ENCODE data around the gene EEA1.

EEA1 gene

GRCh38 chr12:92933606-92934005 is 4.5 kb upstream of the EEA1 start:
- DNase-seq: no peak

- no peak for DNase-seq
Measured at GRCh38 chr12:92930421-92930820, 1.3 kb upstream of the EEA1 start.

- DNase-seq: no peak
Measured at GRCh38 chr12:92929983-92930382, 888 bp upstream of the EEA1 start.

GRCh38 chr12:92928421-92928961 is 604 bp downstream of the EEA1 start:
- DNase-seq: no peak

DNA sequence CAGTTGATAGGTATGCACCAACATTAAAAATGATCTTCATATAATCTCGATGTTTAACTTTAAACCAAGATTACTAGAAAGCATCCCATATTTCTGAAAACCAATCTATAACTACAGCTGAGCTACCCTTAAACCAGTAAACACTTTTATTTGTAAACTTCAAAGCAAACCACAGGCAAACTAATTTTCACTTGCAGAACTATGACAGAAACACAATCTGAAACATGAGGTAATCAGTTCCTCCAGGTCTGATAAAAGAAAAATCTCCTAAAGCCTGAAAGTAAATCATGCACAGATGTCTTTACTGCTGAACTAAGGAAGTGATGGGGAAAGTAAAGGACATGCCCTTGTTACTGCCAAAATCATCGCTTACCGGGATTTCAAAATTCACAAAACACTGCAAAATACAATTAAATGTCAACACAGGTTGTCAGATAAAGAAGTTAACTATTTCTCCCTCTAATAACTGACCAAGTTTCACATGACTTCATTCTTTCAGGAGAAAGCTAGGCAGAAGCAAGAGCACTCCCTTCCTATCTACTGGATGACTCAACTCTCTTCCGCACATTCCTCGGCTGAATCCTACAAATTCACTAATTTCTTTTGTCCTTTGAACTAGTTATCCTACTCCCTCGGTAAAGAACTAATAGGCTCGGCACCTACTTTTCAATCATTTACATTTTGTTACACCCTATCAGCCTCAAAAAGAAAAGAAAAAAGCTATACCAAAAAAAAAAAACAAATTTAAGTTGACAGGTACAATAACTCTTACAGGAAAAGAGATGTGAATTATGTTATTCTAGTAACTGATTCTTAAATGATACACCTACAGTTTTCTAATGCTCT is 1.4 kb downstream of the EEA1 start:
- no peak for DNase-seq

- DNase-seq: no peak
Measured at GRCh38 chr12:92927055-92927435, 2.0 kb downstream of the EEA1 start.

- DNase-seq: no peak
Measured at GRCh38 chr12:92926549-92926948, 2.5 kb downstream of the EEA1 start.

DNA sequence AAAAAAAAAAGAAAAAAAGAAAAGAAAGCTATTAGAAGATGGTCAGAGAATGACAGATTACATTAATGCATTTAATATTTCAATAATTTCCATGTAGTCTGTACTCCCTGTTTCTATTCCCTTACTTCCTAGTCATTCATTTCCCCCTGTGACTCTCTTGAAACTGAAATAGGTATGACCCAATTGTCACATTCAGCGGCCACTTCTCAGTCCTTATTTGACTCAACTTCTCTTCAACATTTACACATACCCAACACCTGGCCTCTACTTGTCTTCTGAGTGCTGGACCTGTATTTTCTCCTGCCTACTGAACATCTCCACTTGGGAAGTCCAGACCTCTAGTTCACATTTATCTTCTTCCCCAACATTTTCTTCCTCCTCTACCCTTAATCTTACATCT is 7.2 kb downstream of the EEA1 start:
- DNase-seq: no peak

GRCh38 chr12:92915365-92915764 is 13.7 kb downstream of the EEA1 start:
- DNase-seq: no peak

DNA sequence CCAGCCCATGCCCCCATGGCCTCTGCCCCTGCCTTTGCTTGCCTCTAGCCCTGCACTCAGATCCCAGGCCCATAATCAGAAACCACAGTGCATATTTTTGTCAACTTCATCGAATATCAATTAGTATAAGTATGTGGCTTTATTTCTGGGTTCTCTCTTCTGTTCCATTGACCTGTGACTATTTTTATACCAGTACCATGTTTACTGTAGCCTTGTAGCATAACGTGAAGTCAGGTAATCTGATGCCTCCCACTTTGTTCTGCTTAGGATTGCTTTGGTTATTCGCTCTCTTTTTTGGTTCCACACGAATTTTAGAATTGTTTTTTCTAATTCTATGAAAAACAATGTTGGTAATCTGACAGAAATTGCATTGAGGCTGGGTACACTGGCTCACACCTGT is 14.9 kb downstream of the EEA1 start:
- no peak for DNase-seq

DNA sequence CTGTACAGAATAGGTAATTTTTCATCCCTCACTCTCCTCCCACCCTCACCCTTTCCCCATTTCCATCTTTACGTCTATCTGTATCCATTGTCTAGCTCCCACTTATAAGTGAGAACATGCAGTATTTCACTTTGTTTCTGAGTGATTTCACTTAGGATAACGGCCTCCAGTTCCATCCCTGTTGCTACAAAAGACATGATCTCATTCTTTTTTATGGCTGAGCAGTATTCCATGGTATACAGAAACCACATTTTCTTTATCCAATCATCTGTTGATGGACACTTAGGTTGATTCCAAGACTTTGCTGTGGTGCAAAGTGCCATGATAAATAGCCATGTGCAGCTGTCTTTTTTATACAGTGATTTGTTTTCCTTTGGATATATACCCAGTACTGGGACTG is 16.4 kb downstream of the EEA1 start:
- no peak for DNase-seq

DNA sequence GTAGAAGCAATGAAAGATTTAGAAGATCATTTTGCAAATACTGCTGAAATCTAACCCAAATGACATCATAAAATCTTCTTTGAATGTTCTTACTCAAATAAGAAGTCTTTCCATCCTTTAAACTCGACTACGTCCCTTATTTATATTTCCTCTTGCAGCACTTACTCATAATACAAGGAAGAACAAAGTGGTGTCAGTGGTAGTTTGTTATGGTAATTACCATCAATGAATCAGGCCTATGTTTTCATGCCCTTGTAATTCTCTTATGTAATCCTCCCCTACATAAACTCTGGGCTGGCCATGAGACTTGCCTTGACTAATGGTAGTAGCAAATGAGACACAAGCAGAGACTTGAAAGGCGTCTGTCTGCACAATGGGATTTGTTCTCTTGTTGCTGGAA is 17.0 kb downstream of the EEA1 start:
- no peak for DNase-seq

GRCh38 chr12:92911339-92911738 is 17.8 kb downstream of the EEA1 start:
- no peak for DNase-seq

- no peak for DNase-seq
Measured at GRCh38 chr12:92908108-92908507, 21.0 kb downstream of the EEA1 start.

DNA sequence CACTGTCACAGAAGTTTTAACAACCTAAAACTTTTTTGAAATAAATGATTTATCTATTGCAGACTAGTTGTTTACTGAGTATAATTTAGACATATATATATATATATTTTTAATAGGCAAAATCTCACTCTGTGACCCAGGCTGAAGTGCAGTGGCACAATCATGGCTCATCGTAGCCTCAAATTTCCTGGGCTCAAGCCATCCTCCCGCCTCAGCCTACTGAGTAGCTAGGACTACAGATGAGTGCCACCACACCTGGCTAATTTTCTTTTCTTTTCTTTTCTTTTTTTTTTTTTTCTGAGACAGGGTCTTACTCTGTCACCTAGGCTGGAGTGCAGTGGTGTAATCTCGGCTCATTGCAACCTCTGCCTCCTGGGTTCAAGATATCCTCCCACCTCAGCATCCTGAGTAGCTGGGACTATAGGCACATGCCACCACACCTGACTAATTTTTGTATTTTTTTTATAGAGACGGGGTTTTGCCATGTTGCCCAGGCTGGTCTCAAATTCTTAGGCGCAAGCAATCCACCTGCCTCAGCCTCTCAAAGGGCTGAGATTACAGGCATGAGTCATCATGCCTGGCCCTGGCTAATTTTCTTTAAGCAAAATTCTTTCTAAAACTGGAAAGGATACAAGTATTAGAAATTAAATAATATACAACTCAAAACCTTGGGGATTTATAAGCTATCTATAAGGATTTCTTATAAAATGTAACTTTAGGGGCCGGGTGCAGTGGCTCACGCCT is 23.1 kb downstream of the EEA1 start:
- DNase-seq: no peak

- no peak for DNase-seq
Measured at GRCh38 chr12:92905258-92905810, 23.8 kb downstream of the EEA1 start.

DNA sequence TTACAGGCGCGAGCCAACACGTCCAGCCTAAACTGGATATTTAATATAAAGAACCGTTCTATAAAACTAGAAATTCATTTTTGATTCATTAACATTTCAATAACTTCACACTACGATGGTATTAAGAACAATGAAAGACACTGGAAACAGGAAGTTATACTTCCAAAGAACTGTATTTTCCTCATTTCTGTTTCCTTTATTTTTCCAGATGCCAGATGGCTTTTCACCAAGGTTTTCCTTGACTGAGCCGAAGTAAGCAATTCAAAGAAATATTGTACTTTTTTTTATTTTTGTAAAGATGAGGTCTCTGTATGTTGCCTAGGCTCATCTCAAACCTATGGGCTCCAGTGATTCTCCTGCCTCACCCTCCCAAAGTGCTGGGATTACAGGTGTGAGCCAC is 28.2 kb downstream of the EEA1 start:
- DNase-seq: no peak

- no peak for DNase-seq
Measured at GRCh38 chr12:92899386-92900001, 29.6 kb downstream of the EEA1 start.

DNA sequence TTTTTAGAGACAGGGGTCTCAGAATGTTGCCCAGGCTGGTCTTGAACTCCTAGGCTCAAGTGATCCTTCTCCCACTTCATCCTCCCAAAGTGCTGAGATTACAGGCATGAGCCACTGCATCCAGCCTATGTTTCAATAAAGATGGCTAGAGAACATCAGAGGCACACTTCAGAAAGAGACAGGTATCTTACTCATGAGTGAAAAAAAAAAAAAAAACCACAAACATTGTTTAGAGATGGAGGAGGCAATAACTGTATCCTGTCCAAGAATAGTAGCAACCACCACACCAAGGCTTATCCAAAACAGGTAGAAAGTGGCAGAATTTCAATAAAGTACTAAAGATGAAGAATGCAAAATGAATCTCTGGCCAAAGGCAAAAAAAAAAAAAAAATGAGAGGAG is 30.3 kb downstream of the EEA1 start:
- DNase-seq: no peak

DNA sequence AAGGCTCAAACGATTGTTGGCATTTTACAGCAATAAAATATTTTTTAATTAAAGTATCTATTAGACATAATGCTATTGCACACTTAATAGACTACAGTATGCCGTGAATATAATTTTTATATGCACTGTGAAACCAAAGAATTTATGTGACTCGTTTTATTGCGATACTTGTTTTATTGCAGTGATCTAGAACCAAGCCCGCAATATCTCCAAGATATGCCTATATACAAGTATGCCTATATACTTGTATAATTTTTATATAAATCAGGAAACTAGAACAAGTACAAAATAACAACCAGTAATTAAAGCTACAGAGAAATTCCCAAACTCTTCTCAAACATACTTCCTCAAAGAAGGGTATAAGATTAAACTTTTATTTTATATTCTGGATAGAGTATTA is 31.3 kb downstream of the EEA1 start:
- DNase-seq: no peak

DNA sequence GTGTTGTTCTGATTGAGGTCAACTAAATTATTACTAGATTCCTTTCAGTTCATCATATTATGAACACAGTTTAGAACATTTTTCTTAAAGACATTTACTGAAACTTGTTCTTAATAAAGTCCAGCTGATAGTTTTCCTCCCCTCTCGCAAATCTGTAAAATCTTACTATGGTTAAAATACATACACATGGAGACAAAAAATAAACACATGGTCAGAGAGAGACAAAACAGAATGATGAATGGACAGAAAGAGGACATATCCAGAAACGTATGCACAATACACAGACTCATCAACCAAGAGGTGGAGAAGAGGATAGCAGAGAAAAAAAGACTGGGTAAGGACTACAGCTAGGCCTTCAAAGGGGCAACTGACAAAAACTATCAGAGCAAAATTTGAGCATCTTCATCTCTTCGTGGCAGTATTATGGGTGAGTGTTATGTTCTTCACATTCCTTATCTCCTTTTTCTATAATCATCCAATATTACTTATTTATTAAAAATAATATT is 38.4 kb downstream of the EEA1 start:
- no peak for DNase-seq

DNA sequence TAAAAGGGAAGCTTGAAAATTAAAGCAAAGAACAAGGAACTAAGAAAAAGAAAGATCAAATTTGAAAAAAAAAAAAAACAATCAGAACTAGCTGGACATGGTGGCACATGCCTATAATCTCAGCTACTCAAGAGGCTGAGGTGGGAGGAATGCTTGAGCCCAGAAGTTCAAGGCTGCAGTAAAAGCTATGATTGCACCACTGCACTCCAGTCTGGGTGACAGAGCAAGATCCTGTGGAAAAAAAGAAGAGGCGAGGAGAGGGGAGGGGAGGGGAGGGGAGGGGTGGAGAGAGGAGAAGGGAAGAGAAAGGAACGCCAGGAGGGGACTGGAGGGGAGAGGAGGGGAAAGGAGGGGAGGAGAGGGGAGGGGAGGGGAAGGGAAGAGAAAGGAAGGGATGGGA is 43.0 kb downstream of the EEA1 start:
- no peak for DNase-seq

DNA sequence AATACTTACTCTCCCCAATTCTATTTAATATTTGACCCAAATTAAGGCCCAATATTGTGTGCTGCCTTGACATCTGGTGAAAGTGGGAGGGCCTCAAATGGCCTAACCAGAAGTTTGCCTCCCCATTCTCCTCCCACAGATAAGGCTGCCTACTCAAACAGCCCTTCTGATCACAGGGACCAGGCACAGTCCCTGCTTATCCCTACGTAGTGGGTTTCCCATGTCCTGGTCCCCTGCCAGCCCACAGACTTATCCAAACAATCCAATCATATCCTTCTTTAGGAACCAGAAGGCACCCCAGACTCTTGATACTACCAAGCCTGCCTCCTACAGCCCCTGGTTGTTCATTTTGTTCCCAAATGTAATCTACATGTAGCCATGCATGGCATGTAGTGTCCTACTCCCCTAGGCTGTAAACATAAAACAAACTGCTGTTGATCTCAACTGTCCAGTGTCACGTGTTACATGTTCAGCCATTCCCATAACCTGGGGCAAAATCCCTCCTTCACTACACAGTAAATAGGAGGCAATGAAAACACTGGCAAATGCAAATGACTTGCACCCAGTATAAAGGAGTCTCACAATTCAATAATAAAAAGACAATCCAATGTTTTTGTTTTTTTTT is 49.3 kb downstream of the EEA1 start:
- no peak for DNase-seq
